ENCODE results near the gene AGAP9. TPM values are rescaled to one million over a fixed set of nuclear protein-coding genes. Genes with fewer than 3 reads are reported as not detected.

Gene AGAP9
- total and polyA plus RNA-seq, 7 donors, result 0.82 to 2.7 (median 1.7) TPM

DNA sequence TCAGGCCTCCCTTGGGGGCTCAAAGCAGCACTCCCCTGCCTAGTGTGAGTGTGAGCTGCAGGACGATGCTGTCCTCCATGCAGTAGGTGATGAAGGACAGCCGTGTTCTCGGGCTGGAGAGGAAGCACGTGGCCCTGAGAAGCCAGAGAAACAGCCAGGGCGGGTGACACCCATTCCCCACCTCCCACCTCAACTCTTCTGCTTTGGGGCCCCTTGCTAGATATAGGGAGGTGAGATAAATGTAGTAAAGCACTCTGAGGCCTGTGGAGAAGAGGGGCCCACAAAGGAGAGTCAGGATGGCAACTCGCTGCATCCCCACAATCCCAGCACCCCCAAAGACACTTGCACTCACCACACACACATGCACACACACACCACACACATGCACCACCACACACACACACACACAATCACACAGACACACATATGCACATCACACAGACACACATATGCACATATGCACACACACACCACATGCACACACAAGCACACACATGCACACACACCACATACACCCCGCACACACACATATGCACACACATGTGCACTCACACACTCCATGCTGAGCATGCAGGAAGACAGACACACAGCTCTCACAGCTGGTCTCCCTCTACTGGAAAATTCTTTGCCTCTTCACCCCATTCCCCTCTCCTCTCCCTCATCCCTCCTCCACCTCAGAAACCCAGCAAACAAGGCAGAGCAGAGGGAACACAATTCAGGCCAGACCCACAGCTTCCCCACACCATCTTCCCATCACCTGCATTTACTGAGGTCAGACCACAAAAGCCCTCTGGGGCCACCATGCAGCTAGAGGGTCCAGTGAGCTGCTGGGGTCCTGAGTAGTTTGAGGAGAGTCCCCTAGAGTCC, 70.1 kb downstream of the AGAP9 start:
- TF ChIP-seq, protein P1, sequence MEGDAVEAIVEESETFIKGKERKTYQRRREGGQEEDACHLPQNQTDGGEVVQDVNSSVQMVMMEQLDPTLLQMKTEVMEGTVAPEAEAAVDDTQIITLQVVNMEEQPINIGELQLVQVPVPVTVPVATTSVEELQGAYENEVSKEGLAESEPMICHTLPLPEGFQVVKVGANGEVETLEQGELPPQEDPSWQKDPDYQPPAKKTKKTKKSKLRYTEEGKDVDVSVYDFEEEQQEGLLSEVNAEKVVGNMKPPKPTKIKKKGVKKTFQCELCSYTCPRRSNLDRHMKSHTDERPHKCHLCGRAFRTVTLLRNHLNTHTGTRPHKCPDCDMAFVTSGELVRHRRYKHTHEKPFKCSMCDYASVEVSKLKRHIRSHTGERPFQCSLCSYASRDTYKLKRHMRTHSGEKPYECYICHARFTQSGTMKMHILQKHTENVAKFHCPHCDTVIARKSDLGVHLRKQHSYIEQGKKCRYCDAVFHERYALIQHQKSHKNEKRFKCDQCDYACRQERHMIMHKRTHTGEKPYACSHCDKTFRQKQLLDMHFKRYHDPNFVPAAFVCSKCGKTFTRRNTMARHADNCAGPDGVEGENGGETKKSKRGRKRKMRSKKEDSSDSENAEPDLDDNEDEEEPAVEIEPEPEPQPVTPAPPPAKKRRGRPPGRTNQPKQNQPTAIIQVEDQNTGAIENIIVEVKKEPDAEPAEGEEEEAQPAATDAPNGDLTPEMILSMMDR (IDR thresholded peaks at IDR 0.05), result no peak

DNA sequence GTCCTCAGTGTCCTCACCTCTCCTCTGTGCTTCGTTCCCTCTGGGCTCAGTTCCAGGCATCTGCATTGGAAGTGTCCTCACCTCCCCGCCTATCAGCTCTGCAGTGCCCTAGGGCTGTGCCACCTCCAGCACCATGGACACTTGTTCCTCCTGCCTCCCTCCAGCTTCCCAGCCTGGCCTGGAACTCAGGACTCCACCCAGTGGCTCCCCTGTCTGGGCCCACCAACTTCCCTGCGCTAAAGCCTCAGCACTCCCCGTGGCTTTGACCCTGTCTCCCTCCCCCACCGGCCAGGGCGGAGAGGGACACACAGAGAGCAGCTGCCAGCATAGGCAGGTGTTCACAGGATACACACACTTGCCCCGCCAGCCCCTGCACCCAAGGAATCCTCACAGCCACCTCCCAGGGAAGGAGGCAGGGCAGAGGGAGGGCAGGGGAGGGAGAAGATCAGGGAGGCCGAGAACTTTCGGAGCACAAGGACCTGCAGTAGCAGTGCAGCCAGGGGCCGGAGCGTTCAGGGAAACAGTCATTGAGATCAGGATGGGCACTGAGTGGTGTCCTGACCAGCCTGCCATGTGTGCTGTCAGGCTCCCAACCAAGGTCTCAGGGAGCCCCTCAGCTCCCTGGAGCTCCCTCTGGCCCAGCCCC, 70.8 kb downstream of the AGAP9 start:
- WGBS, 3 donors, result 63 to 73% (median 69%) methylated on average over 11 of the region's 11 CpGs
- Histone ChIP-seq H3K9me3 (no peaks in the 10 kb centered on the region), H3K27ac (no peak overlapping the region), H3K4me1 (no peaks in the 10 kb centered on the region), H3K27me3 (ENCODE audit: insufficient read depth in 3 of 3, low read length in 2 of 3) (peaks cover 0 to 2% (median 0%) of the 10 kb centered on the region in 3 donors), H3K4me3 (no peak overlapping the region), H3K36me3 (ENCODE audit: insufficient read depth in 1 of 2, low read depth in 1 of 2) (no peaks in the 10 kb centered on the region)
- intact Hi-C loops (cut with DNase I), result no loop called here
- TF ChIP-seq, protein P1 (IDR thresholded peaks at IDR 0.05), result no peak
- DNase-seq, result no peak
- no peak for ATAC-seq

More for the DNA sequence above, 70.1 kb downstream of the AGAP9 start:
- WGBS, 3 donors, result 77 to 81% (median 81%) methylated on average over 7 of the region's 7 CpGs
- H3K9me3 ChIP-seq, result no peaks in the 10 kb centered on the region
- no peaks in the 10 kb centered on the region for H3K36me3 ChIP-seq (ENCODE audit: insufficient read depth in 1 of 2, low read depth in 1 of 2)
- no peaks in the 10 kb centered on the region for H3K4me1 ChIP-seq
- intact Hi-C loops (cut with DNase I), result no loop called here
- ATAC-seq (no peak), DNase-seq (no peak)
- H3K4me3 ChIP-seq, result no peak overlapping the region
- H3K27ac ChIP-seq, result no peak overlapping the region
- peaks cover 0 to 2% (median 0%) of the 10 kb centered on the region in 3 donors for H3K27me3 ChIP-seq (ENCODE audit: insufficient read depth in 3 of 3, low read length in 2 of 3)

DNA sequence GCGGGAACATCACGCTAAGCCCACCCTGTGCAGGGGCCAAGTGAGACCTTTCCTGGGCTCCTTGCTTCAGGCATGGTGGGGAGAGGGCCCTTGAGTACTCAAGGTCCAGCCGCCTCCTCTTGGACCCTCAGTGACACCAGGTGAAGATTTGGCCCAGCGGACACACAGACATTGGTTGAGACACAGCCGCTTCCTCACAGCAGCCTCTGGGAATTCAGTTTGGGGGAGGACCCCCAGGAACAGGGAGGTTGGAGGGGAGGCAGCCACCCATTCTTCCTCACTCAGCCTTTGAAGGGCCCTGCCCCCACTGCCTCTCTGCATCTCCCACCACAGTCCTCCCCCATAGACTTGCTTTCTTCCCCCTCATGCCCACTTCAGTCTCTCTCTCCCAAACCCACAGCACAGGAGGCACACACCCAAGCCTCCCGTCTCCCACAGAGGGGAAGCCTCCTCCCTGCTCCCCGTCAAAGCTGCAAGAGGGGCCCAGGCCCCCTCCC, 71.4 kb downstream of the AGAP9 start:
- no peak for ATAC-seq
- WGBS, 3 donors, result 92 to 94% (median 94%) methylated on average over 7 of the region's 7 CpGs
- intact Hi-C loops (cut with DNase I), result no loop called here

More for the DNA sequence above, 71.4 kb downstream of the AGAP9 start:
- TF ChIP-seq, protein P1 (IDR thresholded peaks at IDR 0.05), result no peak
- peaks cover 0 to 2% (median 0%) of the 10 kb centered on the region in 3 donors for H3K27me3 ChIP-seq (ENCODE audit: insufficient read depth in 3 of 3, low read length in 2 of 3)
- H3K4me3 ChIP-seq, result no peak overlapping the region
- H3K27ac ChIP-seq, result no peak overlapping the region
- no peaks in the 10 kb centered on the region for H3K9me3 ChIP-seq
- H3K4me1 ChIP-seq, result no peaks in the 10 kb centered on the region
- DNase-seq, result no peak
- H3K36me3 ChIP-seq (ENCODE audit: insufficient read depth in 1 of 2, low read depth in 1 of 2), result no peaks in the 10 kb centered on the region

Other genes with a start within 250 kb of the AGAP9 start
- gene GDF10, start 223.4 kb downstream of the AGAP9 start, total RNA-seq, result under 1 TPM in 2 of 4 donors, not detected in 2; 0.19 to 0.58 TPM
- under 1 TPM; 0.03 to 0.14 (median 0.05) TPM for gene GDF10, start 223.4 kb downstream of the AGAP9 start, polyA plus RNA-seq
- gene GDF2, start 201.2 kb downstream of the AGAP9 start, total RNA-seq, result not detected
- not detected for gene GDF2, start 201.2 kb downstream of the AGAP9 start, polyA plus RNA-seq
- not detected for gene RBP3, start 175.3 kb downstream of the AGAP9 start, total RNA-seq
- not detected for gene RBP3, start 175.3 kb downstream of the AGAP9 start, polyA plus RNA-seq
- under 1 TPM in 3 of 4 donors, not detected in 1; 0.07 to 0.15 (median 0.08) TPM for gene ZNF488, start 139.3 kb downstream of the AGAP9 start, total RNA-seq
- gene ZNF488, start 139.3 kb downstream of the AGAP9 start, polyA plus RNA-seq, result under 1 TPM in 2 of 3 donors, not detected in 1; 0.03 to 0.04 TPM
- under 1 TPM in 1 of 4 donors, not detected in 3; 0.17 TPM for gene ANXA8, start 39.5 kb downstream of the AGAP9 start, total RNA-seq
- under 1 TPM; 0.03 to 0.08 (median 0.05) TPM for gene ANXA8, start 39.5 kb downstream of the AGAP9 start, polyA plus RNA-seq
- gene FAM25G, start 31.9 kb downstream of the AGAP9 start, total RNA-seq, result not detected
- not detected for gene FAM25G, start 31.9 kb downstream of the AGAP9 start, polyA plus RNA-seq
- gene SYT15B, start 240.0 kb upstream of the AGAP9 start, total RNA-seq, result 1 to 10 TPM in 1 of 4 donors, under 1 TPM in 2, not detected in 1; 0.15 to 1.5 (median 0.36) TPM
- under 1 TPM in 2 of 3 donors, not detected in 1; 0.17 to 0.33 TPM for gene SYT15B, start 240.0 kb upstream of the AGAP9 start, polyA plus RNA-seq

Data from psoas muscle (tissue), 8 donors.